C4-2B (cell line): ENCODE data around the gene ZIC2.

Experiments used
- CTCF ChIP-seq: fragments of 450-650 bp; conservative IDR thresholded peaks from 2 replicates; pipeline ENCODE4 v1.5.1; 2017; ENCODE audit warnings: mild to moderate bottlenecking
- ZFX ChIP-seq: fragments of 450-650 bp; IDR thresholded peaks from 2 replicates; pipeline ENCODE4 v1.6.1; 2017

- TF ChIP-seq CTCF = no peak
- no peak for TF ChIP-seq ZFX
Observed at GRCh38 chr13:99968521-99969452, 12.8 kb upstream of the ZIC2 start.
